ENCODE measurements around the gene RUSC1. TPM values are rescaled to one million over a fixed set of nuclear protein-coding genes. Genes with fewer than 3 reads are reported as not detected.
A peak's percentile ranks its signal among the peaks of the same experiment; 100 is the strongest.

The RUSC1 gene
- polyA plus RNA-seq, 1 donor: 43.7 TPM

DNA sequence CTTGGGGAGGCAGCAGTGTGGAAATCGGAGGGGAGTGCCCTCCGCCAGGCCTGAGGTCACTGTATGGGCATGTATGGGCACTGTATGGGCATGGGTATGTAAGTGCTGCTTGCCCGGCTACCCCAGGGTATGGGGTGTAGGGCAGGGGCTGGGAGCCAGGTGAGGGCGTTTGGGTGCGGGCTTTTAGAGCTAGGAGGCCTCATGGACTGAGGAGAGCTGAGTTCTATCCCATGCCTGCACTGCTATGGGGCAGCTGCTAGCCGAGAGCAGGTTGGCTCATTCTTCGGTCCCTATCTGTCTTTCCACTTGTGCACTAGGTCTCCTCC is 24.8 kb upstream of the RUSC1 start:
- Histone ChIP-seq H3K4me3 (ENCODE audit: low read length) (no peak overlapping the region), H3K27me3 (ENCODE audit: control insufficient read depth, insufficient read depth, low read length) (peaks cover 36% of the 10 kb centered on the region), H3K9me3 (ENCODE audit: control insufficient read depth, low read depth, low read length) (peaks cover 4% of the 10 kb centered on the region), H3K27ac (ENCODE audit: low read length) (no peak overlapping the region), H3K36me3 (ENCODE audit: control insufficient read depth, insufficient read depth, low read length) (peaks cover 6% of the 10 kb centered on the region), H3K4me1 (ENCODE audit: control insufficient read depth, insufficient read depth, low read length) (peaks cover 16% of the 10 kb centered on the region)
- no peak for DNase-seq
- WGBS (ENCODE audit: insufficient coverage, low lambda C conversion rate): 100% methylated on average over 1 of the region's 7 CpGs

DNA sequence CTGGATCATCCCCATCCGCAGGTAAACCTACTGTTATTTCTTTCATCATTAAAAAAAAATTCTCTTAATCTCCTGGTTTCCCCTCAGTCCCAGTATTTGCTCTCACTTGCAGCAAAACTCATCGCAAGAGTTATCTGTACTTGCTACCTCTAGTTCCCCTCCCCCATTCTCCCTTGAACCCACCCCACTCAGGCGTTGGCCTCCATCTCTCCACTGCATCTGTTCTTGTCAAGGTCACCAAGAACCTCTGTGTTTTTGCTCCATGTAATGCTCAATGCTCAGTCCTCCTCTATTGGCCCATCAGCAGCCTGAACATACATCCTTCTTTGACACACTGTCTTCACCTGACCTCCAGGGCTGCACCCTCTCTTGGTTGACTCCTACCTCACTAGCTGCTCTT is 24.0 kb upstream of the RUSC1 start:
- Histone ChIP-seq H3K27ac (ENCODE audit: low read length) (no peak overlapping the region), H3K36me3 (ENCODE audit: control insufficient read depth, insufficient read depth, low read length) (peaks cover 6% of the 10 kb centered on the region), H3K4me1 (ENCODE audit: control insufficient read depth, insufficient read depth, low read length) (peaks cover 23% of the 10 kb centered on the region), H3K4me3 (ENCODE audit: low read length) (no peak overlapping the region), H3K27me3 (ENCODE audit: control insufficient read depth, insufficient read depth, low read length) (peaks cover 36% of the 10 kb centered on the region), H3K9me3 (ENCODE audit: control insufficient read depth, low read depth, low read length) (peaks cover 4% of the 10 kb centered on the region)
- no peak for DNase-seq
- WGBS (ENCODE audit: insufficient coverage, low lambda C conversion rate): 100% methylated on average over 2 of the region's 3 CpGs

DNA sequence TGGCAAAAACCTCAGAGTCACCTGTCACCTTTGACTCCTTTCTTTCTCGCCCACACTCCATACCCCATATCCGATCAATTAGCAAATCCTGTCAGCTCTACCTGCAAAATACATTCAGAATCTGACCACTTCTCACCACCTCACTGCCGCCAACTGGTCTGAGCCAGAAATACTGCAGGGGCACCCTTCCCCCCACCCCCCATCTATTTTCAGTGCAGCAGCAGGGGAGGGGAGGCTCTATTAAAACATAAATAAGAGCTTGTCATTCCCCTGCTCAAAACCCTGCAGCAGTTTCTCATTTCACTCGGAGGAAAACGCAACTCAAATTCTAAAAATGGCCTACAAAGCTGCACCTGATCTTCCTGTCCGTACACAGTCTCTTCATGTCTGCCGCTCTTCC is 23.3 kb upstream of the RUSC1 start:
- DNase-seq: no peak
- H3K27ac ChIP-seq (ENCODE audit: low read length): no peak overlapping the region
- H3K27me3 ChIP-seq (ENCODE audit: control insufficient read depth, insufficient read depth, low read length): peaks cover 36% of the 10 kb centered on the region
- peaks cover 6% of the 10 kb centered on the region for H3K36me3 ChIP-seq (ENCODE audit: control insufficient read depth, insufficient read depth, low read length)
- peaks cover 4% of the 10 kb centered on the region for H3K9me3 ChIP-seq (ENCODE audit: control insufficient read depth, low read depth, low read length)
- H3K4me1 ChIP-seq (ENCODE audit: control insufficient read depth, insufficient read depth, low read length): peaks cover 27% of the 10 kb centered on the region
- 73% methylated on average over 4 of the region's 7 CpGs for WGBS (ENCODE audit: insufficient coverage, low lambda C conversion rate)
- H3K4me3 ChIP-seq (ENCODE audit: low read length): no peak overlapping the region

DNA sequence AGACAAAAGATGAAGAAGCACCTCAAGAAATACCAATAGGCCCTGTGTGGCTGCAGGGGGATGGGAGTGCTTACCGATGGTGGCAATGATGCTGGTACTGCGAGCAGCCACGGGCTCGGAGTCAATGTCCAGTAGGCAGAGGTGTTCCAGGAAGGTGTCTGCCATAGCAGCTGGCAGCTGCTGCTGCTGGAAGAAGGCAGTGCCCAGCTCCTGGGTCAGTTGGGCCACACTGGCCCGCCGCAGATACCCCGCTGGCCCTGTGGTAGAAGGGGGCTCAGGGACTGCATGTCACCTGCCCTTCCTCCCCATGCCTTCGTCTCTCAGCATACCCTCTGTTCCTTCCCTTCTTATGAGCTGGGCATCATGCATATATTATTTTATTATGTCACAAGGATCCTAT is 20.7 kb upstream of the RUSC1 start:
- WGBS (ENCODE audit: insufficient coverage, low lambda C conversion rate): no CpG with 5 or more reads among the region's 8 CpGs
- DNase-seq: no peak
- Histone ChIP-seq H3K4me1 (ENCODE audit: control insufficient read depth, insufficient read depth, low read length) (peaks cover 34% of the 10 kb centered on the region), H3K27ac (ENCODE audit: low read length) (peak overlapping the region; percentile 83), H3K9me3 (ENCODE audit: control insufficient read depth, low read depth, low read length) (peaks cover 4% of the 10 kb centered on the region), H3K4me3 (ENCODE audit: low read length) (peak overlapping the region; percentile 16), H3K36me3 (ENCODE audit: control insufficient read depth, insufficient read depth, low read length) (peaks cover 3% of the 10 kb centered on the region), H3K27me3 (ENCODE audit: control insufficient read depth, insufficient read depth, low read length) (peaks cover 22% of the 10 kb centered on the region)

DNA sequence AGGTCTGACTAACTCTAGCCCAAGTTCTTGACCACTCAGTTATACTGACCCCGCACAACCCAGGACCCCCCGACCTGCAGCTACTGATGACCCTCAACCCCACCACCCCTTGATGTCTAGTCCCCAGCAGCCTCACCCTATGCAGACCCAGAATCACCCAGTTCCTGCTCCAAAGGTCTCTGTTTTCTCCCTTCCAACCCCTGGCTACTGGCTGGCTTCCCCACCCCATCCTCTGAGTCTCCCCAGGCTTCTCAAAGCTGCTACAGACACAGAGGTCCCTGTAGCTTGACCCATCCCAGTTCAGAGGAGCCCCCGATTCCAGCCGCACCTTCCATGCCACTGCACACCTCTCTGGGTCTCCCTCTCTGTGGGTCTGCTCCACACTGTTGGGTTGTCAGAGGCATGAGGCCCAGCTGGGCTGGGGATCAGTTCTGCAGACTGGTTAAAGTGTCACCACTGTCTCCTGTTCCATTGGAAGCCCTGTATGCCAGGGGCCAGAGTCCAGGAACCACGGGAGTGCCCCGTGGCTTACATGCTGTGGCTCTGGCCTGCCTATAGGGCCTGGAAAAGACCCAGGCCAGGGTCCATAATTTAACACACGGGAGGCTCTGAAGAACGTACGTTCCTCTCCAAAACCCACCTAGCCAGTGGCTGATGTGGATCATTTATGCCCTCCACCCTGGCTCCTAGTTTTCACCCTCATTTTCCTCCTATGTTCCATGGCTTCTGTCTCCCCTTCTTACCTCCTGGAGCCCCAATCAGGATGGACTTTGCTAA is 20.0 kb upstream of the RUSC1 start:
- Histone ChIP-seq H3K9me3 (ENCODE audit: control insufficient read depth, low read depth, low read length) (no peaks in the 10 kb centered on the region), H3K4me1 (ENCODE audit: control insufficient read depth, insufficient read depth, low read length) (peaks cover 34% of the 10 kb centered on the region), H3K4me3 (ENCODE audit: low read length) (peak overlapping the region; percentile 16), H3K36me3 (ENCODE audit: control insufficient read depth, insufficient read depth, low read length) (peaks cover 2% of the 10 kb centered on the region), H3K27ac (ENCODE audit: low read length) (peak overlapping the region; percentile 83), H3K27me3 (ENCODE audit: control insufficient read depth, insufficient read depth, low read length) (peaks cover 15% of the 10 kb centered on the region)
- DNase-seq: peak; percentile 86 to 94
- no CpG with 5 or more reads among the region's 9 CpGs for WGBS (ENCODE audit: insufficient coverage, low lambda C conversion rate)

DNA sequence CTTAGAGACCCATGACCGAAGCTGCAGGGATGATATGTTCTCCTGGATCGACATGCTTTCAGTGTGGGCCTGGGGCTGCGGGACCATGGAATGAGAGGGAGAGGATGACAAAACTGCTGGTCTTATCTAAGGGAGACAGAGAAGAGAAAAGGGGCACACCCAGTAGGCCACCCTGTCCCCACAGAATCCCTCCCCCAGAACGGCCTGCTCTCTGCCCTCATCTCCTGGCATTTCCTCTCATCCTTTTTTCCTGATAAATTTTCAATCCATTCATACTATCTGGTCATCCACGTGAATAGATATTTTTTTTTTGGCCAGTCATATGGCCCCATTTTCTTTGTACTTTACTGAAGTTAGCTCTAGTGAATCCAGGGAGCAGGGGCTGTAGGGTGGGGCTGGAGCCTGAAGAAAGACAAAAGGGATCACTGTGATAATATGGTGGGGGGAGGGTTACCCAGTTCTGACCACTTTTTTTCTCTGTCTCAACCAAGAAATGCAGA is 19.3 kb upstream of the RUSC1 start, which contains the start of gene PKLR:
PKLR (minus strand) TSS at position 97 of the 500 bp plus-strand sequence; CDS start at position 54, 43 bp downstream.
- Histone ChIP-seq H3K9me3 (ENCODE audit: control insufficient read depth, low read depth, low read length) (no peaks in the 10 kb centered on the region), H3K4me3 (ENCODE audit: low read length) (peak within 1 kb of the TSS; percentile 16), H3K27me3 (ENCODE audit: control insufficient read depth, insufficient read depth, low read length) (peaks cover 9% of the 10 kb centered on the region), H3K4me1 (ENCODE audit: control insufficient read depth, insufficient read depth, low read length) (peaks cover 34% of the 10 kb centered on the region), H3K27ac (ENCODE audit: low read length) (peak within 1 kb of the TSS; percentile 83), H3K36me3 (ENCODE audit: control insufficient read depth, insufficient read depth, low read length) (no peaks in the 10 kb centered on the region)
- DNase-seq: no peak
- 67% methylated on average over 1 of the region's 5 CpGs for whole genome bisulfite sequencing (ENCODE audit: insufficient coverage, low lambda C conversion rate)

DNA sequence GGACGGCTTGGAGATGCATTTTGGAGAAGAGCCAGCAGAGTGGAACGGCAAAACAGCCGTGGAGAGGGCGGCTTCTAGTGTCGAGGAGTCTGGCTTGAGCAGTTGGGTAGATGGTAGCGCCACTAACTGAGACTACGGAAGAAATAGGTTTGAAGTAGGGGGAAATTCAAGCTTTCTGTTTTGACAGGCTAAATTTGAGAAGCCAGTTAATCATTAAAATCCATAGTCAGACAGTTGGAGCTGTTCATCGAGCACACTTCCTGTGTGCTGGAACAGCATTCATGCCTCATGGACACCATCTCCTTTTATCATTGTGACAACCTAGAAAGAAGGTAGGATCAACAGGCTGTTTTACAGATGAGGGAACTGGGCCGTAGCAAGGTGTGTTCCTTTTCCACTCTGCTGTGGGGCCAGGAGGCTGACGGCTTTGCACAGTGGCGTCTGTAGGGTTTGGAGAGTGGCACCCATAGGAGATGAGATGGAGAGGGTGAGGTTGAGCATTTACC is 16.1 kb upstream of the RUSC1 start:
- Histone ChIP-seq H3K9me3 (ENCODE audit: control insufficient read depth, low read depth, low read length) (no peaks in the 10 kb centered on the region), H3K4me3 (ENCODE audit: low read length) (no peak overlapping the region), H3K27ac (ENCODE audit: low read length) (no peak overlapping the region), H3K27me3 (ENCODE audit: control insufficient read depth, insufficient read depth, low read length) (no peaks in the 10 kb centered on the region), H3K36me3 (ENCODE audit: control insufficient read depth, insufficient read depth, low read length) (no peaks in the 10 kb centered on the region), H3K4me1 (ENCODE audit: control insufficient read depth, insufficient read depth, low read length) (peaks cover 30% of the 10 kb centered on the region)
- DNase-seq: peak in 1 of 2 donors; percentile 38
- 86% methylated on average over 4 of the region's 11 CpGs for WGBS (ENCODE audit: insufficient coverage, low lambda C conversion rate)

DNA sequence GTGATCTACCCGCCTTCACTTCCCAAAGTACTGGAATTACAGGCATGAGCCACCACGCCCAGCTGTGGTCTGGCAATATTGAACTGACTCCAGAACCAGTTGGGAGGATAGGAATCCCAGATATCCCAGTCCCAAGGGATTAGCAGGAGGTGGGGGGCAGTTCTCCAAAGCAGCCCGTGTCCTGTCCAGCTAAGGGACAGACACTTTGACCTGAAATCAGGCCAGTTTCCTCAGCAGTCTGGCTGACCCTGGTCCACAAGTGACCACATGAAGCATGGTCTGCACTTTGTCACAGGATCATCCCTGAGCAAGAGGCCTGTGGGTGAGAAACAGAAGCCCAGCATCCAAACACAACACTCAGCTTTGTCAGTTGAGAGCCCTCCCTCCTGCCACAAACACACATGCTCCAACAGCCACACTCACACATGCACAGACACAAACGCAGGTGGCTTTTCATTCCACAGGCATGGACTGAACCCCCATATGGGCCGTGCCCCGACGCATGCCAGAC is 14.8 kb upstream of the RUSC1 start:
- WGBS (ENCODE audit: insufficient coverage, low lambda C conversion rate): no CpG with 5 or more reads among the region's 7 CpGs
- Histone ChIP-seq H3K4me1 (ENCODE audit: control insufficient read depth, insufficient read depth, low read length) (peaks cover 21% of the 10 kb centered on the region), H3K27ac (ENCODE audit: low read length) (no peak overlapping the region), H3K36me3 (ENCODE audit: control insufficient read depth, insufficient read depth, low read length) (peaks cover 3% of the 10 kb centered on the region), H3K9me3 (ENCODE audit: control insufficient read depth, low read depth, low read length) (no peaks in the 10 kb centered on the region), H3K4me3 (ENCODE audit: low read length) (no peak overlapping the region), H3K27me3 (ENCODE audit: control insufficient read depth, insufficient read depth, low read length) (no peaks in the 10 kb centered on the region)
- DNase-seq: no peak

DNA sequence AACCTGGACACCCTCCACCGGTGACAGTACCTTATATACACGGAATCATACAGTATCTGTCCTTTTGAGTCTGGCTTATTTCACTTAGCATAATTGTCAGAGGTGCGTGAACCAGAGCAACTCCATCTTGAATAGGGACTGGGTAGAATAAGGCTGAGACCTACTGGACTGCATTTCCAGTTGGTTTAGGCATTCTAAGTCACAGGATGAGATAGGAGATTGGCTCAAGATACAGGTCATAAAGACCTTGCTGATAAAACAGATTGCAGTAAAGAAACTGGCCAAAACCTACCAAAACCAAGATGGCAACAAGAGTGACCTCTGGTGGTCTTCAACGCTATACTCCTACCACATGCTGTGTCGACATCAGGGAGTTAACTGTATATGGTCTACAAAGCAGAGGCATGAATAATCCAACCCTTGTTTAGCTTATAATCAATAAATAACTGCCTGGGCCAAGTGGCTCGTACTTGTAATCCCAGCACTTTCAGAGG is 13.4 kb upstream of the RUSC1 start:
- Histone ChIP-seq H3K9me3 (ENCODE audit: control insufficient read depth, low read depth, low read length) (no peaks in the 10 kb centered on the region), H3K27me3 (ENCODE audit: control insufficient read depth, insufficient read depth, low read length) (no peaks in the 10 kb centered on the region), H3K4me1 (ENCODE audit: control insufficient read depth, insufficient read depth, low read length) (peaks cover 11% of the 10 kb centered on the region), H3K27ac (ENCODE audit: low read length) (peak overlapping the region; percentile 84), H3K36me3 (ENCODE audit: control insufficient read depth, insufficient read depth, low read length) (peaks cover 7% of the 10 kb centered on the region), H3K4me3 (ENCODE audit: low read length) (no peak overlapping the region)
- no CpG with 5 or more reads among the region's 6 CpGs for WGBS (ENCODE audit: insufficient coverage, low lambda C conversion rate)
- peak in 1 of 2 donors; percentile 30 for DNase-seq

DNA sequence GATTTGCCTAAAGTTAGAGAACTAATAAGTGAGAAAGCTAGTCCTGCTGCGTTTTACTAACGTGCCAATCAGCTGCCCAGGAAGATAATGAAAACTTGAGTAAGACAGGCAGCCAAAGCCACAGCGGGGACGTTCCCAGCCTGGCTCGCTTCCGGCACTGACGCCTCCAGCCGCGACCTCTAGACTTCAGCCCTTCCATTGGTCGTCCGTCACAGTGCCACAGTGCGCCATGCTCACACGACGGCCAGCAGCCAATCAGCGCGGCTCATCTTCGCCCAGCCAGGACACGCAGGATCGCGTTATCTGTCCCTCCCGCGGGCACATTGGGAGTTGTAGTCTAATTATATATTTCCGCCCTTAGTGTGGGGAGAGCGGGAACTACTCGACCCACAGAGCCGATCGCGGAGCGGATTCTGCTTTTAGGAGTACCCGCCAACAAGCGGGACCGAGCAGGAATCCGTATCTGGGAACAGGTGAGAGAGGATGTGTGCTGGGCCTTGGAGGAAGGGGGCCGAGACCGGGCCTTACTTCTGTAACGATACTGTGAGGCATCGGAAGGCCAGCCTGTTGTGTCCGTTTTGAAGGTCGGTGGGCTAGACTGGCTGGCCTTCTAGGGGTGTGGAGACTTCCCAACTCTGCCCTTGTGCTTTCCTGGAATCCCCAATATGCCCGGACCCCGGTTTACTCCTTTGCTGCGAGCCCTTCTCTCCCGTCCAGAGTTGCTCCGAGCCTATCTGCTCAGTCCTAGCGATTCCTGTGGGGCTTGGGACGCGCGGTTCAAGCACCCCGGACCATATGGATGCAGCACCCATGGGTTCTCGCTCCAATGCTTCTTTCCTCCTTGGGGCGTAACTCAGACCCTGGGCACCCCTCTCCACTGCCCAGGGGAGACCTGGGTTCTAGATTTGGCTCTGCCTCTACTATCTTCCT is 11.9 kb upstream of the RUSC1 start, which contains the start of gene FDPS:
FDPS (plus strand) TSS at position 374 of the 930 bp plus-strand sequence. CDS start 924 bp downstream, outside the sequence.
- peak; percentile 99 to 100 for DNase-seq
- Histone ChIP-seq H3K4me1 (ENCODE audit: control insufficient read depth, insufficient read depth, low read length) (peaks cover 11% of the 10 kb centered on the region), H3K9me3 (ENCODE audit: control insufficient read depth, low read depth, low read length) (no peaks in the 10 kb centered on the region), H3K27me3 (ENCODE audit: control insufficient read depth, insufficient read depth, low read length) (no peaks in the 10 kb centered on the region), H3K36me3 (ENCODE audit: control insufficient read depth, insufficient read depth, low read length) (peaks cover 10% of the 10 kb centered on the region), H3K4me3 (ENCODE audit: low read length) (peak within 1 kb of the TSS; percentile 64), H3K27ac (ENCODE audit: low read length) (peak within 1 kb of the TSS; percentile 84)
- WGBS (ENCODE audit: insufficient coverage, low lambda C conversion rate): no CpG with 5 or more reads among the region's 51 CpGs
